Activated T-cell treated with anti-CD3 and anti-CD28 coated beads, Interleukin-2, amount 50 U/mL, for 48 hours (primary cell): ENCODE results near the gene PTRHD1.

ENCODE experiments used
- DNase-seq, 2 experiments: peaks; one replicate each; pipeline ENCODE4 v3.0.0-alpha.2; 2020

Gene PTRHD1

GRCh38 chr2:24830351-24830750 is 37.2 kb upstream of the PTRHD1 start:
- DNase-seq = no peak

- no peak for DNase-seq
Measured at GRCh38 chr2:24828238-24828996, 35.2 kb upstream of the PTRHD1 start.

GRCh38 chr2:24827321-24828237 is 34.4 kb upstream of the PTRHD1 start:
- peak; percentile 75 to 81 for DNase-seq

GRCh38 chr2:24826773-24827145 is 33.6 kb upstream of the PTRHD1 start:
- no peak for DNase-seq

- peak; percentile 18 to 26 for DNase-seq
Measured at GRCh38 chr2:24825883-24826772, 32.9 kb upstream of the PTRHD1 start.

- DNase-seq = peak; percentile 60 to 67
Measured at GRCh38 chr2:24824966-24825882, 32.0 kb upstream of the PTRHD1 start.

- DNase-seq = peak; percentile 17 to 19
Measured at GRCh38 chr2:24824071-24824588, 30.9 kb upstream of the PTRHD1 start.

GRCh38 chr2:24822049-24822706 is 29.0 kb upstream of the PTRHD1 start:
- DNase-seq = peak; percentile 17 to 19

GRCh38 chr2:24821433-24821891 is 28.3 kb upstream of the PTRHD1 start:
- DNase-seq = peak in 1 of 2 experiments; percentile 17

GRCh38 chr2:24820598-24821432 is 27.6 kb upstream of the PTRHD1 start:
- DNase-seq = peak; percentile 19 to 22

- DNase-seq = peak; percentile 18
Measured at GRCh38 chr2:24820175-24820513, 27.0 kb upstream of the PTRHD1 start.

- DNase-seq = peak; percentile 15 to 17
Measured at GRCh38 chr2:24819442-24820174, 26.4 kb upstream of the PTRHD1 start.

- peak; percentile 21 for DNase-seq
Measured at GRCh38 chr2:24818721-24819167, 25.6 kb upstream of the PTRHD1 start.

- peak; percentile 5 to 13 for DNase-seq
Measured at GRCh38 chr2:24816884-24817283, 23.7 kb upstream of the PTRHD1 start.

- peak; percentile 9 to 11 for DNase-seq
Measured at GRCh38 chr2:24816404-24816803, 23.2 kb upstream of the PTRHD1 start.

GRCh38 chr2:24815171-24815570 is 22.0 kb upstream of the PTRHD1 start:
- peak; percentile 11 for DNase-seq

- DNase-seq = no peak
Measured at GRCh38 chr2:24814516-24814915, 21.3 kb upstream of the PTRHD1 start.

- no peak for DNase-seq
Measured at GRCh38 chr2:24813691-24814137, 20.5 kb upstream of the PTRHD1 start.
